ENCODE data around the gene ZNF264.
"Not testable (repeated sequence)": the region's sequence is repeated elsewhere in the genome, so short reads cannot be mapped to it uniquely, and the experiment has no call there.

The ZNF264 gene

GRCh38 chr19:57191141-57192076 lies at the start of gene ZNF264:
ZNF264 (plus strand) TSS chr19:57191500; CDS start chr19:57191914, 414 bp downstream.
- DNase-seq: peak in 1 of 2 experiments; percentile 82

GRCh38 chr19:57141699-57142098 lies 49.6 kb upstream of the ZNF264 start:
- no peak for DNase-seq

- no peak for DNase-seq
These were observed 38.4 kb upstream of the ZNF264 start for GRCh38 chr19:57152921-57153320.

GRCh38 chr19:57161985-57162539 lies 29.2 kb upstream of the ZNF264 start:
- DNase-seq: no peak

GRCh38 chr19:57165846-57166245 lies 25.5 kb upstream of the ZNF264 start:
- no peak for DNase-seq

GRCh38 chr19:57167385-57167784 lies 23.9 kb upstream of the ZNF264 start, which contains the start of gene DUXA:
DUXA (minus strand) TSS chr19:57167485; CDS start chr19:57167443, 42 bp downstream.
- DNase-seq: no peak

- peak in 1 of 2 experiments; percentile 6 for DNase-seq
These were observed 19.7 kb upstream of the ZNF264 start for GRCh38 chr19:57171551-57172081.

GRCh38 chr19:57190301-57190700 lies 999 bp upstream of the ZNF264 start:
- DNase-seq: no peak

- no peak for DNase-seq
These were observed 749 bp downstream of the ZNF264 start for GRCh38 chr19:57192077-57192420.

- no peak for DNase-seq
These were observed 1.7 kb downstream of the ZNF264 start for GRCh38 chr19:57192993-57193392.

GRCh38 chr19:57197874-57198273 lies 6.6 kb downstream of the ZNF264 start:
- not testable (repeated sequence) for DNase-seq

- DNase-seq: no peak
These were observed 10.9 kb downstream of the ZNF264 start for GRCh38 chr19:57202160-57202559.

GRCh38 chr19:57210381-57210780 lies 19.1 kb downstream of the ZNF264 start:
- no peak for DNase-seq

GRCh38 chr19:57212109-57212508 lies 20.8 kb downstream of the ZNF264 start:
- no peak for DNase-seq

- no peak for DNase-seq
These were observed 36.2 kb downstream of the ZNF264 start for GRCh38 chr19:57227502-57227901.

- no peak for DNase-seq
These were observed 40.4 kb downstream of the ZNF264 start for GRCh38 chr19:57231686-57232085.

- DNase-seq: no peak
These were observed 41.9 kb downstream of the ZNF264 start for GRCh38 chr19:57233207-57233606.

- DNase-seq: no peak
These were observed 48.6 kb downstream of the ZNF264 start for GRCh38 chr19:57239982-57240310.

GRCh38 chr19:57240311-57241090 lies 49.2 kb downstream of the ZNF264 start, which contains the start of gene ZNF805:
ZNF805 (plus strand) TSS chr19:57240632; CDS start chr19:57240892, 260 bp downstream.
- DNase-seq: peak; percentile 75 to 82

- DNase-seq: no peak
These were observed 49.9 kb downstream of the ZNF264 start for GRCh38 chr19:57241176-57241575.

- no peak for DNase-seq
These were observed 51.5 kb downstream of the ZNF264 start for GRCh38 chr19:57242821-57243220.

GRCh38 chr19:57244513-57244912 lies 53.2 kb downstream of the ZNF264 start:
- no peak for DNase-seq

GRCh38 chr19:57245066-57245465 lies 53.8 kb downstream of the ZNF264 start:
- no peak for DNase-seq
